Measurements from ENCODE around the gene TTC28.
"Not testable (repeated sequence)": the region's sequence is repeated elsewhere in the genome, so short reads cannot be mapped to it uniquely, and the experiment has no call there.

The TTC28 gene

GRCh38 chr22:28091486-28091885 is 588.2 kb downstream of the TTC28 start:
- DNase-seq (ENCODE audit: low read depth), result no peak
- no peak for TF ChIP-seq CTCF (IDR thresholded peaks at IDR 0.05; ENCODE audit: control insufficient read depth, extremely low read depth, insufficient read depth)
- no peak overlapping the region for H3K4me3 ChIP-seq (ENCODE audit: low read depth, low read length)

- not testable (repeated sequence) for DNase-seq (ENCODE audit: low read depth); H3K4me3 ChIP-seq (ENCODE audit: low read depth, low read length)
These were observed 590.1 kb downstream of the TTC28 start for GRCh38 chr22:28089541-28089940.

- DNase-seq (ENCODE audit: low read depth), result no peak
- no peak for TF ChIP-seq CTCF (IDR thresholded peaks at IDR 0.05; ENCODE audit: control insufficient read depth, extremely low read depth, insufficient read depth)
- no peak overlapping the region for H3K4me3 ChIP-seq (ENCODE audit: low read depth, low read length)
These were observed 602.5 kb downstream of the TTC28 start for GRCh38 chr22:28077166-28077565.

GRCh38 chr22:28075358-28075981 is 604.2 kb downstream of the TTC28 start:
- H3K4me3 ChIP-seq (ENCODE audit: low read depth, low read length), result no peak overlapping the region
- no peak for DNase-seq (ENCODE audit: low read depth)
- no peak for TF ChIP-seq CTCF (IDR thresholded peaks at IDR 0.05; ENCODE audit: control insufficient read depth, extremely low read depth, insufficient read depth)

- H3K4me3 ChIP-seq (ENCODE audit: low read depth, low read length), result no peak overlapping the region
- no peak for DNase-seq (ENCODE audit: low read depth)
- TF ChIP-seq CTCF (IDR thresholded peaks at IDR 0.05; ENCODE audit: control insufficient read depth, extremely low read depth, insufficient read depth), result no peak
These were observed 605.1 kb downstream of the TTC28 start for GRCh38 chr22:28074526-28074925.

GRCh38 chr22:28072066-28072465 is 607.6 kb downstream of the TTC28 start:
- no peak for DNase-seq (ENCODE audit: low read depth)
- no peak overlapping the region for H3K4me3 ChIP-seq (ENCODE audit: low read depth, low read length)
- no peak for TF ChIP-seq CTCF (IDR thresholded peaks at IDR 0.05; ENCODE audit: control insufficient read depth, extremely low read depth, insufficient read depth)

GRCh38 chr22:28068826-28069225 is 610.8 kb downstream of the TTC28 start:
- no peak overlapping the region for H3K4me3 ChIP-seq (ENCODE audit: low read depth, low read length)
- TF ChIP-seq CTCF (IDR thresholded peaks at IDR 0.05; ENCODE audit: control insufficient read depth, extremely low read depth, insufficient read depth), result no peak
- no peak for DNase-seq (ENCODE audit: low read depth)

All from LNCaP clone FGC (cell line).